Suprapubic skin (tissue), 3 donors: ENCODE results near the gene CSTF2.

Experiments
- EP300 ChIP-seq: sonication (generic); formaldehyde crosslinking; IDR thresholded peaks from one replicate; pipeline ENCODE4 v1.6.1; 2017; ENCODE audit warnings: antibody characterized with exemption
- POLR2A ChIP-seq, 2 donors: fragments of 450-650 bp; IDR thresholded peaks; one replicate each; pipeline ENCODE4 v1.6.1; 2017; ENCODE audit warnings: antibody characterized with exemption in 2 of 2, mild to moderate bottlenecking in 2 of 2, moderate library complexity in 2 of 2
- TF ChIP-seq, protein P1 (sequence below), 2 donors: fragments of 200-600 bp in 1 of 2; fragments of 450-650 bp in 1 of 2; sonication (generic) in 1 of 2; IDR thresholded peaks; one replicate each; pipeline ENCODE4 v1.5.1; 2016 to 2019; ENCODE audit warnings: antibody characterized with exemption in 2 of 2, mild to moderate bottlenecking in 1 of 2, moderate library complexity in 1 of 2

DNA sequence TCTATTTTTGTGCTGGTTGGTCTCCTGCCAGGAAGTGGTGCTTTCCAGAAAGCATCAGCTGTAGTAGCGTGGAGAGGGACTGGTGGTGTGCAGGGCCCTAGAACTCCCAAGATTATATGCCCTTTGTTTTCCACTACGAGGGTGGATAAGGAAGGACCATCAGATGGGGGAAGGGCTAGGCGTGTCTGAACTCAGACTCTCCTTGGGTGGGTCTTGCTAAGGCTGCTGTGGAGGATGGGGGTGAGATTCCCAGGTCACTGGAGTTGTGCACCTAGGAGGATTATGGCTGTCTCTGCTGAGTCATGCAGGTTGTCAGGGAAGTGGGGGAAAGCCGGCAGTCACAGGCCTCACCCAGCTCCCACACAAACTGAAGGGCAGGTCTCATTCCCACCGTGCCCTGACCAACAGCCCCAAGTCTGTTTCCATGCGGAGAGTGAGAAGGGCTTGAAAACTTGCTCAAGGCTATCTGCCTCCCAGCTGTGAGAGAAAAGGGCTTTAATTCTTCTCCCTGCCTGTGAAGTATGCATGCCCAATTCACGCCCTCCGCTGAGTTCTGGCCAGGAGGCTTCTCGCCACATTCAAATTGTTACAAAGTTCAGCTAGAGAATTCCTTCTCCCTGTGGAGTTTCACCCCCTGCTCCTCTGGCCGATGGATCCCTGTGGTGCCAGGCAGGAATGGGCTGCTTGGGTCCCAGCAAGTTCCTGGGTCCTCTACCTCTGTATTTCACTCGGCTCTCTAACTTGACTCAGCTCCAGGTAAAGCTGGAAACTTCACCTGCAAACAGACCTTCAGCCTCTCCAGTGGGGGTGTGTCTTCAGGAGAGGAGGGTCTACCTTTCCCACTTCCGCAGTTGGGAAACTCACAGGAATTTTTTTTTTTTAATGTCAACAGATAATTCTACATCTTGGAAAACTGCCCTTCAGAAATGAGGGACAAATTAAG, 7.7 kb upstream of the CSTF2 start:
- TF ChIP-seq POLR2A (IDR thresholded peaks at IDR 0.05): no peak
- TF ChIP-seq, protein P1, sequence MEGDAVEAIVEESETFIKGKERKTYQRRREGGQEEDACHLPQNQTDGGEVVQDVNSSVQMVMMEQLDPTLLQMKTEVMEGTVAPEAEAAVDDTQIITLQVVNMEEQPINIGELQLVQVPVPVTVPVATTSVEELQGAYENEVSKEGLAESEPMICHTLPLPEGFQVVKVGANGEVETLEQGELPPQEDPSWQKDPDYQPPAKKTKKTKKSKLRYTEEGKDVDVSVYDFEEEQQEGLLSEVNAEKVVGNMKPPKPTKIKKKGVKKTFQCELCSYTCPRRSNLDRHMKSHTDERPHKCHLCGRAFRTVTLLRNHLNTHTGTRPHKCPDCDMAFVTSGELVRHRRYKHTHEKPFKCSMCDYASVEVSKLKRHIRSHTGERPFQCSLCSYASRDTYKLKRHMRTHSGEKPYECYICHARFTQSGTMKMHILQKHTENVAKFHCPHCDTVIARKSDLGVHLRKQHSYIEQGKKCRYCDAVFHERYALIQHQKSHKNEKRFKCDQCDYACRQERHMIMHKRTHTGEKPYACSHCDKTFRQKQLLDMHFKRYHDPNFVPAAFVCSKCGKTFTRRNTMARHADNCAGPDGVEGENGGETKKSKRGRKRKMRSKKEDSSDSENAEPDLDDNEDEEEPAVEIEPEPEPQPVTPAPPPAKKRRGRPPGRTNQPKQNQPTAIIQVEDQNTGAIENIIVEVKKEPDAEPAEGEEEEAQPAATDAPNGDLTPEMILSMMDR (IDR thresholded peaks at IDR 0.05): no peak
- TF ChIP-seq EP300: no peak
